ENCODE results near the gene MTFR2. TPM values are rescaled to one million over a fixed set of nuclear protein-coding genes. Genes with fewer than 3 reads are reported as not detected.

Gene MTFR2
- total and polyA plus RNA-seq, 2 donors (not counting 3 experiments of a cell fraction or from before 2014, with no cell fraction given) = 7.7 to 8.7 TPM

DNA sequence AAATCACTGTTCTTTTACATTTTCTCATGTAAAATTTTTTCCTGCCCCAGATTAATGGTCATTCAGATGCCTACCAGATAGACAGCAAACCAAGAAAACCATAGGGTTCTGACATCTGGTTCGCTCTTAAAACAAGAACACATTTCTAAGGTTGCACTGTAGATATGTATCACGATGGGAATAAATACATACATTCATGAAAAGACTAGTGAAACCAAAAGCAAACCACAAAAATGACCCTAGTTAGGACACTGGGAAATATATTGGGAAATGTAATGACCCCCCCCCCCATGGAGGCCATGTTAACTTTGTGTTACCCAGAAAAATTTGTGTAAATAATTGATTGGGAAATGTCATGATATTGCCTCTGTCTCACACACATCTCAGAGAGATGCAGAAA is 37.5 kb downstream of the MTFR2 start:
- Histone ChIP-seq H3K4me3 (replicated peaks in 1 of 3; ENCODE audit: insufficient read depth in 1 of 3, low read depth in 1 of 3, low read length in 3 of 3) (no peak overlapping the region), H3K79me2 (ENCODE audit: control insufficient read depth, insufficient read depth, low read length) (no peaks in the 10 kb centered on the region), H3K9me3 (replicated peaks; ENCODE audit: control insufficient read depth, insufficient read depth, low read length) (no peaks in the 10 kb centered on the region), H3K9me1 (replicated peaks; ENCODE audit: control insufficient read depth, extremely low read depth, insufficient read depth, low read length) (no peaks in the 10 kb centered on the region), H3K36me3 (ENCODE audit: control insufficient read depth in 2 of 2, extremely low read depth in 1 of 2, insufficient read depth in 2 of 2, low read length in 2 of 2) (no peaks in the 10 kb centered on the region), H4K20me1 (replicated peaks; ENCODE audit: control insufficient read depth, extremely low read depth, insufficient read depth, low read length) (no peaks in the 10 kb centered on the region), H3K4me2 (ENCODE audit: insufficient read depth, low read length) (no peak overlapping the region), H2AFZ (ENCODE audit: low read depth, low read length) (no peak overlapping the region), H3K27me3 (ENCODE audit: control insufficient read depth in 2 of 2, insufficient read depth in 2 of 2, low read length in 2 of 2) (no peaks in the 10 kb centered on the region), H3K9ac (replicated peaks; ENCODE audit: extremely low read depth, insufficient read depth, low read length) (no peak overlapping the region), H3K27ac (ENCODE audit: insufficient read depth, low read depth, low read length) (no peak overlapping the region), H3K4me1 (ENCODE audit: control insufficient read depth, extremely low read depth, insufficient read depth, low read length) (no peaks in the 10 kb centered on the region)
- FAIRE-seq (no peak), DNase-seq (ENCODE audit: low read depth, low spot score) (no peak)
- dilution Hi-C loops (cut with MboI; ENCODE audit: extremely low pct_ligation_motif_present, low sequenced_read_pairs) = no loop called here
- ChIA-PET POLR2A (no interaction called here), CTCF (interaction anchor here (0.9 to 1.0 kb wide), 2 partner anchors 12 to 303 kb away, joined by 4 read pairs; no protein-coding TSS in a partner anchor)
- intact Hi-C loops (cut with micrococcal nuclease) = no loop called here
- TF ChIP-seq, protein P1, sequence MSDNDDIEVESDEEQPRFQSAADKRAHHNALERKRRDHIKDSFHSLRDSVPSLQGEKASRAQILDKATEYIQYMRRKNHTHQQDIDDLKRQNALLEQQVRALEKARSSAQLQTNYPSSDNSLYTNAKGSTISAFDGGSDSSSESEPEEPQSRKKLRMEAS (IDR thresholded peaks at IDR 0.05; ENCODE audit: insufficient read depth, insufficient read length) = no peak
- no peak for TF ChIP-seq FOS (IDR thresholded peaks at IDR 0.05; ENCODE audit: borderline replicate concordance, insufficient read depth, low read length)
- TF ChIP-seq GATA2 (IDR thresholded peaks at IDR 0.05; ENCODE audit: insufficient read depth, insufficient read length, low read depth, low read length) = no peak
- TF ChIP-seq EZH2 (IDR thresholded peaks at IDR 0.05; ENCODE audit: borderline replicate concordance, low read depth, low read length, severe bottlenecking) = no peak
- no peak for TF ChIP-seq MYC (IDR thresholded peaks at IDR 0.05; ENCODE audit: low read depth, low read length)
- TF ChIP-seq, protein P2, sequence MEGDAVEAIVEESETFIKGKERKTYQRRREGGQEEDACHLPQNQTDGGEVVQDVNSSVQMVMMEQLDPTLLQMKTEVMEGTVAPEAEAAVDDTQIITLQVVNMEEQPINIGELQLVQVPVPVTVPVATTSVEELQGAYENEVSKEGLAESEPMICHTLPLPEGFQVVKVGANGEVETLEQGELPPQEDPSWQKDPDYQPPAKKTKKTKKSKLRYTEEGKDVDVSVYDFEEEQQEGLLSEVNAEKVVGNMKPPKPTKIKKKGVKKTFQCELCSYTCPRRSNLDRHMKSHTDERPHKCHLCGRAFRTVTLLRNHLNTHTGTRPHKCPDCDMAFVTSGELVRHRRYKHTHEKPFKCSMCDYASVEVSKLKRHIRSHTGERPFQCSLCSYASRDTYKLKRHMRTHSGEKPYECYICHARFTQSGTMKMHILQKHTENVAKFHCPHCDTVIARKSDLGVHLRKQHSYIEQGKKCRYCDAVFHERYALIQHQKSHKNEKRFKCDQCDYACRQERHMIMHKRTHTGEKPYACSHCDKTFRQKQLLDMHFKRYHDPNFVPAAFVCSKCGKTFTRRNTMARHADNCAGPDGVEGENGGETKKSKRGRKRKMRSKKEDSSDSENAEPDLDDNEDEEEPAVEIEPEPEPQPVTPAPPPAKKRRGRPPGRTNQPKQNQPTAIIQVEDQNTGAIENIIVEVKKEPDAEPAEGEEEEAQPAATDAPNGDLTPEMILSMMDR (IDR thresholded peaks at IDR 0.05; ENCODE audit: extremely low read depth in 1 of 2, insufficient read depth in 1 of 2, low read depth in 1 of 2, low read length in 2 of 2) = no peak
- no peak for TF ChIP-seq JUN (IDR thresholded peaks at IDR 0.05; ENCODE audit: borderline replicate concordance, insufficient read depth, insufficient read length, low read depth)
- TF ChIP-seq POLR2A (IDR thresholded peaks at IDR 0.05; ENCODE audit: low read depth, low read length) = no peak
- TF ChIP-seq POLR2AphosphoS5 (IDR thresholded peaks at IDR 0.05; ENCODE audit: insufficient read depth, low read depth, low read length) = no peak
- no TSS peak for BruUV-seq (replicated peaks)
